Mesenchymal stem cell (in vitro differentiated cells and primary cell): ENCODE data around the gene C2CD2.
A peak's percentile ranks its signal among the peaks of the same experiment; 100 is the strongest.

Experiments used
- DNase-seq: peaks from one replicate; pipeline ENCODE4 v3.0.0-alpha.2; 2013
- H2AFZ ChIP-seq: one replicate; pipeline ENCODE4 v1.6.1; 2013; ENCODE audit warnings: low read depth, mild to moderate bottlenecking, control low read depth, inconsistent platforms, low read length, moderate library complexity
- H2AK5ac ChIP-seq: 2 replicates; pipeline ENCODE4 v1.6.1; 2013; ENCODE audit warnings: low read length, moderate library complexity, mild to moderate bottlenecking, inconsistent platforms; ENCODE audit not compliant: severe bottlenecking
- H2BK120ac ChIP-seq: one replicate; pipeline ENCODE4 v1.6.1; 2013; ENCODE audit warnings: low read depth, mild to moderate bottlenecking, inconsistent platforms, low read length, moderate library complexity
- H2BK12ac ChIP-seq, 2 experiments: one replicate each; pipeline ENCODE4 v1.6.1; 2013; ENCODE audit warnings: inconsistent platforms in 2 of 2, low read length in 2 of 2, mild to moderate bottlenecking in 2 of 2, moderate library complexity in 2 of 2, control low read depth in 1 of 2
- H2BK15ac ChIP-seq: one replicate; pipeline ENCODE4 v1.6.1; 2013; ENCODE audit warnings: mild to moderate bottlenecking, low read depth, inconsistent platforms; ENCODE audit not compliant: poor library complexity, severe bottlenecking
- H2BK5ac ChIP-seq: 2 replicates; pipeline ENCODE4 v1.6.1; 2013; ENCODE audit warnings: low read depth, mild to moderate bottlenecking, low read length, control low read depth, inconsistent platforms; ENCODE audit not compliant: poor library complexity, severe bottlenecking
- H3K14ac ChIP-seq, 2 experiments: one replicate each; pipeline ENCODE4 v1.6.1; 2013; ENCODE audit warnings: inconsistent platforms in 2 of 2, low read length in 2 of 2, control low read depth in 1 of 2, mild to moderate bottlenecking in 1 of 2, moderate library complexity in 1 of 2
- H3K18ac ChIP-seq, 2 experiments: one replicate each; pipeline ENCODE4 v1.6.1; 2013; ENCODE audit warnings: inconsistent platforms in 2 of 2, low read length in 2 of 2, control low read depth in 1 of 2, low read depth in 1 of 2, mild to moderate bottlenecking in 1 of 2
- H3K23ac ChIP-seq, 2 experiments: one replicate each; pipeline ENCODE4 v1.6.1; 2013; ENCODE audit warnings: inconsistent platforms in 2 of 2, low read length in 2 of 2, mild to moderate bottlenecking in 2 of 2, moderate library complexity in 2 of 2, control low read depth in 1 of 2
- H3K27ac ChIP-seq: 2 replicates; pipeline ENCODE4 v1.5.1; 2013; ENCODE audit warnings: mild to moderate bottlenecking, moderate library complexity, low read length, control low read depth, inconsistent platforms; ENCODE audit not compliant: poor library complexity, severe bottlenecking
- H3K27me3 ChIP-seq, 2 experiments: 2 replicates each; pipeline versions ENCODE4 v1.6.1 to v1.7.0; 2013; ENCODE audit warnings: low read length in 2 of 2, mild to moderate bottlenecking in 2 of 2, moderate library complexity in 2 of 2, control low read depth in 1 of 2, inconsistent platforms in 1 of 2; ENCODE audit not compliant: control insufficient read depth in 1 of 2, insufficient read depth in 1 of 2
- H3K36me3 ChIP-seq, 2 experiments: 2 replicates each; pipeline versions ENCODE4 v1.6.1 to v1.7.0; 2013; ENCODE audit warnings: low read length in 2 of 2, control low read depth in 1 of 2, inconsistent platforms in 1 of 2, low read depth in 1 of 2, mild to moderate bottlenecking in 1 of 2; ENCODE audit not compliant: insufficient read depth in 2 of 2, control insufficient read depth in 1 of 2
- H3K4ac ChIP-seq, 2 experiments: one replicate each; pipeline ENCODE4 v1.6.1; 2013; ENCODE audit warnings: inconsistent platforms in 2 of 2, low read length in 2 of 2, mild to moderate bottlenecking in 2 of 2, moderate library complexity in 2 of 2, control low read depth in 1 of 2, low read depth in 1 of 2
- H3K4me1 ChIP-seq: 2 replicates; pipeline ENCODE4 v1.6.1; 2013; ENCODE audit warnings: low read depth, low read length, control low read depth; ENCODE audit not compliant: control insufficient read depth, insufficient read depth
- H3K4me2 ChIP-seq: 2 replicates; pipeline ENCODE4 v1.6.1; 2013; ENCODE audit warnings: low read length, mild to moderate bottlenecking, inconsistent platforms; ENCODE audit not compliant: poor library complexity, severe bottlenecking
- H3K4me3 ChIP-seq, 2 experiments: 2 replicates each; pipeline versions ENCODE4 v1.5.1 to v1.7.0; 2013; ENCODE audit warnings: low read length in 2 of 2, mild to moderate bottlenecking in 2 of 2, control low read depth in 1 of 2, low read depth in 1 of 2; ENCODE audit not compliant: insufficient read depth in 1 of 2
- H3K79me1 ChIP-seq: replicated peaks from 2 replicates; pipeline ENCODE4 v1.6.1; 2013; ENCODE audit warnings: mild to moderate bottlenecking, control low read depth, low read length, inconsistent platforms; ENCODE audit not compliant: poor library complexity, severe bottlenecking
- H3K9ac ChIP-seq: 2 replicates; pipeline ENCODE4 v1.7.0; 2013; ENCODE audit warnings: mild to moderate bottlenecking, low read length, moderate library complexity
- H3K9me3 ChIP-seq: 2 replicates; pipeline ENCODE4 v1.7.0; 2013; ENCODE audit warnings: mild to moderate bottlenecking, low read length; ENCODE audit not compliant: control insufficient read depth
- H4K8ac ChIP-seq: one replicate; pipeline ENCODE4 v1.6.1; 2013; ENCODE audit warnings: inconsistent platforms, mild to moderate bottlenecking, low read length, moderate library complexity
- H4K91ac ChIP-seq: one replicate; pipeline ENCODE4 v1.6.1; 2013; ENCODE audit warnings: mild to moderate bottlenecking, low read length, inconsistent platforms
- WGBS: methylation state at CpG from one replicate; pipeline ENCODE4 v1.1.7; 2013; ENCODE audit warnings: mixed read lengths; 5-methylcytosine and 5-hydroxymethylcytosine counted together

The C2CD2 gene

DNA sequence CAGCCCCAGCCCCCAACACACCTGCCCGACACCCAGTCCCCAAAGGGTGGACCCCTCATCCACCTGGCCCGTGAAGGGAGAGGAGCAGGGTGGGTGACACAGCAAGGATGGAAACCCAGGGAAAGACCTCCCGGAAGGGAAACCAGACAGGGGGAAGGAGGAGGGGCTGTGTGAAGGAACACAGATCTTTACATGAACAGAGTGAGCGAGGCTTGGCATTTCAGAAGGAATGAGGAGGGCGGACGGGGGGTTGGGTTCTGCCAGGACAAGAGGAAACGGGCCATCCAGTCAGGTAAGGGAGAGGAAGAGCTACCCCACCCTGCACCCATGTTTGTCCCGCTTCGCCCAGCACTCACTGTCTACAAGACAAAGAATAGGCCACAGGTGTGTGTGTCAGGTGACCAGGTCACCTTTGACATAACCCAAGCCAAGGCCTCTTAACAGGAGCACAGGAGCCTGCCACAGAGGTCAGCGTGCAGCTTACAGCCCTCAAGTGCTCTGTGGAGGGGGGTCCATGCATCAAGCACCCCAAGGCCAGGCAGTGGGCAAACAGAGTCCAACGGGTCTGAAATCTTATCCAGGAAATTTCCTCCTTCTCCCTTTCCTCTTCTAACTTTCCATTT, 56.7 kb downstream of the C2CD2 start:
- Histone ChIP-seq H4K91ac (no peak overlapping the region), H3K4me2 (no peak overlapping the region), H4K8ac (no peak overlapping the region), H3K9me3 (no peaks in the 10 kb centered on the region), H3K27ac (no peak overlapping the region), H3K36me3 (peaks cover 34 to 79% of the 10 kb centered on the region in 2 experiments), H3K18ac (no peak overlapping the region), H3K23ac (no peak overlapping the region), H3K14ac (no peak overlapping the region), H3K9ac (no peak overlapping the region), H3K4me3 (no peak overlapping the region), H2AFZ (no peak overlapping the region), H3K79me1 (no peaks in the 10 kb centered on the region), H2BK5ac (no peak overlapping the region), H2BK120ac (no peak overlapping the region), H2BK15ac (no peak overlapping the region), H2BK12ac (no peak overlapping the region), H3K27me3 (no peaks in the 10 kb centered on the region), H2AK5ac (peak overlapping the region; percentile 66), H3K4me1 (peaks cover 10% of the 10 kb centered on the region), H3K4ac (no peak overlapping the region)
- WGBS = 94% methylated on average over 9 of the region's 11 CpGs
- DNase-seq = no peak

DNA sequence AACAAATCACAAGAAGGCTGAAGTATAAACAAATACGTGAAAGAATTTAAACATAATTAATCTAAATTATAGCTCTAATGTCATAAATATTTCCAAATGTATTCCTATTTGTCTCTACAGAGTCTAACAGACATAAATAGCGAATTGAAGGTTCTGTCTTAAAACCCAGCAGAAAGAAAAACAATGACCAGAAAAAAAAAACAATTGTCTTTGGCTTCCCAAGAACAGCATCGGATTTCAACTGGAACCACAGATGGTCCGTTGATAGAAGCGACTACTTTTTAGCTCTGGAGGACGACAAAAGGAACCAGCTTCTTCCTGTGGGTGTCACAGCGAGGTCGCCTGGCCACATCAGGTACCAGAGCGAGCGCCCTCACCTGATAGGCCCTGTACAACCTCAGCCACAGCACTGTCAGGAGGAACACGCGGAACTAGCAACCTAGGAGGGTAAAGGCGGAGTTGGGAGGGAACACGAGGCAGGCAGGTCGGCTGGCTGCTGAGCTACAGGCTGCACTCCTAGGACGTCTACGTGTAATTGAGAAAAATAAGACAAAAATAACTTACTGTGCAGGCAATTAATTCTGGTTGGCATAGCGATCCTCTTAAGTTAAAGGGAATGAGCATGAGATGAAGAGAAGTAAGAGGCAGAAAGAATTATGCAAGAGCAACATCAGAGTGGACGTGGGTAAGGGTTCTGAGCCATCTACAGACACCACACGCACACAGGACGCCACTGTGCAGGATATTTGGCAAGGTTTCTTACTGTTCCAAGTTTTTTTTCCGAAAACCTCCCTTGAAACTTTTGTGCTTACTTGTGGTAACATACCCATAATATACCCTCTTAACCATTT, 58.0 kb downstream of the C2CD2 start:
- H3K4me3 ChIP-seq = no peak overlapping the region
- no peak overlapping the region for H4K91ac ChIP-seq
- H3K14ac ChIP-seq = peak overlapping the region in 1 of 2 experiments; percentile 57
- no peaks in the 10 kb centered on the region for H3K79me1 ChIP-seq
- H3K27me3 ChIP-seq = no peaks in the 10 kb centered on the region
- peaks cover 36 to 79% of the 10 kb centered on the region in 2 experiments for H3K36me3 ChIP-seq
- no peak overlapping the region for H2BK120ac ChIP-seq
- H2AK5ac ChIP-seq = no peak overlapping the region
- H3K9me3 ChIP-seq = no peaks in the 10 kb centered on the region
- H3K9ac ChIP-seq = no peak overlapping the region
- H3K27ac ChIP-seq = no peak overlapping the region
- H2BK12ac ChIP-seq = no peak overlapping the region
- no peak overlapping the region for H3K4me2 ChIP-seq
- no peak overlapping the region for H2BK5ac ChIP-seq
- no peak overlapping the region for H3K23ac ChIP-seq
- no peak overlapping the region for H2AFZ ChIP-seq
- WGBS = 85% methylated on average over 21 of the region's 22 CpGs
- no peak overlapping the region for H4K8ac ChIP-seq
- H3K4ac ChIP-seq = no peak overlapping the region
- H3K4me1 ChIP-seq = peaks cover 10% of the 10 kb centered on the region
- peak overlapping the region in 1 of 2 experiments; percentile 25 for H3K18ac ChIP-seq
- no peak for DNase-seq
- no peak overlapping the region for H2BK15ac ChIP-seq

DNA sequence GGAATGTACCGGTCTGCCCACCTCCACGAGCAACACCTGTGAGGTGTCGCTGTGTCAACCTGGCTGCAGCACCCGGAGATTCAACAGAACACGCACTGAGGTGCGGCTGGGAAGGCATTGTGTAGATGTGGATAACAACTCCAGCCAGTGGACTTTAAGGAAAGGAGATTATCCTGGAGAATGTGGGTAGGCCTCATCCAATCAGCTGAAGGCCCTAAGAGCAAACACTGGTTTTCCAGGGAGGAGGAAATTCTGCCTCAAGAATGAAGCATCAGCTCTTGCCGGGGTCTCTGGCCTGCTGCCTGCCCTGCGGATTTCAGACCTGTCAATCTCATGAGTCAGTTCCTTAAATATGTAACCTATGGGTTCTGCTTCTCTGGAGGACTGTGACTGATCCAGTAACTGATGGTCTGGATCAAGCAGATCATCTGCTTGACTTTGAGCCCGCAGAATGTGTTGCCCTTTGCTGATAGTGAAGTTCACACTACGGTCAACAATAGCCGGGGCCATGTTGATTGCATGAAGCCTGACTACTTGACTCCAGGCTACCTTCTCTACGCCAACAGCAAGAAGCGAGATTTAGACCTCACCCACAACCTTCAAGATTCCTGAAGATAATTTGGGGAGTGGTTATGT, 58.8 kb downstream of the C2CD2 start:
- 64% methylated on average over 10 of the region's 13 CpGs for WGBS

DNA sequence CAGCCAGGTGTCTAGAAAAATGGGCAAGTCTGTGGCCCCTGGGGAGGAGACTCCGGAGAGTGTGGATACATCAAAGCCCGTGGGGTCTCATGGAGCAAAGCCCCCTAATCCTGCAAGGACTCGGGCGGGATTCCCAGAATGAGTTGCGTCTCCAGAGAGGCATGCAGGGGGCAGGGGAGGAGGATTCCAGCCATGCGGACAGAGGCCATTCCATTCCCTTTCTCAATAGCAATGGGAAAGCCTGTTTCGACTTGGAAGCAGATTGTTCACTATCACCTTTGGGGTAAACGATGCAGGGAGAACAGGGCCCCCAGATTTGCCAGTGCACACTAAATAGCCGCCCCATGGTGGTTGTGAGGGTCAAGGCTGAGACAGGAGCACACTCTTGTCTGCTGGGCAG, 59.3 kb downstream of the C2CD2 start:
- Histone ChIP-seq H3K23ac (peak overlapping the region in 1 of 2 experiments; percentile 42), H3K9me3 (no peaks in the 10 kb centered on the region), H4K91ac (no peak overlapping the region), H2BK5ac (no peak overlapping the region), H3K14ac (no peak overlapping the region), H2BK12ac (no peak overlapping the region), H2BK15ac (no peak overlapping the region), H3K36me3 (peaks cover 36 to 81% of the 10 kb centered on the region in 2 experiments), H3K9ac (no peak overlapping the region), H4K8ac (no peak overlapping the region), H3K79me1 (no peaks in the 10 kb centered on the region), H3K4ac (no peak overlapping the region), H3K27ac (no peak overlapping the region), H2AK5ac (no peak overlapping the region), H2AFZ (no peak overlapping the region), H3K27me3 (no peaks in the 10 kb centered on the region), H3K18ac (no peak overlapping the region), H2BK120ac (no peak overlapping the region), H3K4me2 (no peak overlapping the region), H3K4me3 (no peak overlapping the region), H3K4me1 (peaks cover 10% of the 10 kb centered on the region)
- no peak for DNase-seq
- 95% methylated on average over 9 of the region's 9 CpGs for WGBS

More for the DNA sequence above, 58.8 kb downstream of the C2CD2 start:
- Histone ChIP-seq H2AK5ac (no peak overlapping the region), H2BK15ac (no peak overlapping the region), H4K91ac (no peak overlapping the region), H3K9me3 (no peaks in the 10 kb centered on the region), H3K36me3 (peaks cover 36 to 81% of the 10 kb centered on the region in 2 experiments), H3K14ac (no peak overlapping the region), H3K27ac (peak overlapping the region; percentile 21), H3K79me1 (no peaks in the 10 kb centered on the region), H2BK12ac (no peak overlapping the region), H3K4ac (no peak overlapping the region), H2BK5ac (no peak overlapping the region), H3K18ac (no peak overlapping the region), H3K27me3 (no peaks in the 10 kb centered on the region), H3K4me1 (peaks cover 10% of the 10 kb centered on the region), H3K4me2 (no peak overlapping the region), H2AFZ (no peak overlapping the region), H3K9ac (no peak overlapping the region), H2BK120ac (no peak overlapping the region), H4K8ac (no peak overlapping the region), H3K4me3 (no peak overlapping the region), H3K23ac (no peak overlapping the region)
- peak; percentile 49 for DNase-seq
